ENCODE results near the gene PHKA2.

PHKA2 gene

DNA sequence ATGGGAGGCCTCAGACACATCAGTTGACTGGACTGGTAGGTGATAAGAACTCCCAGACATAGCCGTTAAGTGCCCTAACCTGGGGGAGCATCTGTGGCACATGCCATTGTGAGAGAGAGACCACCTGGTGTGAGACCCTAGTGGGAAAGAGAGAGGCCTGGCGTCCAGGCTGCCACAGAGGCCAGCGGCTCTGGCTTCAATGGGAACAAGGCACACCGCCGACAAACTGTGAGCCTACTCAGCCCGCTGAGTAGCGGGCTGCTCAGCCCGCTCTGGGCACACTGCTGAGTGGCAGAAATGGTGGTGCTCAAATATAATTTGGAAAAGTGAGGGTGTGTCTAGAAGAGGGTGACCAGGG lies 34.0 kb downstream of the PHKA2 start:
- TF ChIP-seq, protein P1, sequence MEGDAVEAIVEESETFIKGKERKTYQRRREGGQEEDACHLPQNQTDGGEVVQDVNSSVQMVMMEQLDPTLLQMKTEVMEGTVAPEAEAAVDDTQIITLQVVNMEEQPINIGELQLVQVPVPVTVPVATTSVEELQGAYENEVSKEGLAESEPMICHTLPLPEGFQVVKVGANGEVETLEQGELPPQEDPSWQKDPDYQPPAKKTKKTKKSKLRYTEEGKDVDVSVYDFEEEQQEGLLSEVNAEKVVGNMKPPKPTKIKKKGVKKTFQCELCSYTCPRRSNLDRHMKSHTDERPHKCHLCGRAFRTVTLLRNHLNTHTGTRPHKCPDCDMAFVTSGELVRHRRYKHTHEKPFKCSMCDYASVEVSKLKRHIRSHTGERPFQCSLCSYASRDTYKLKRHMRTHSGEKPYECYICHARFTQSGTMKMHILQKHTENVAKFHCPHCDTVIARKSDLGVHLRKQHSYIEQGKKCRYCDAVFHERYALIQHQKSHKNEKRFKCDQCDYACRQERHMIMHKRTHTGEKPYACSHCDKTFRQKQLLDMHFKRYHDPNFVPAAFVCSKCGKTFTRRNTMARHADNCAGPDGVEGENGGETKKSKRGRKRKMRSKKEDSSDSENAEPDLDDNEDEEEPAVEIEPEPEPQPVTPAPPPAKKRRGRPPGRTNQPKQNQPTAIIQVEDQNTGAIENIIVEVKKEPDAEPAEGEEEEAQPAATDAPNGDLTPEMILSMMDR (IDR thresholded peaks at IDR 0.05) = no peak

GRCh38 chrX:18949291-18949943 lies 34.5 kb downstream of the PHKA2 start:
- TF ChIP-seq, protein P1 (IDR thresholded peaks at IDR 0.05) = no peak

- TF ChIP-seq, protein P1 (IDR thresholded peaks at IDR 0.05) = no peak
Observed at GRCh38 chrX:18946611-18947010, 37.3 kb downstream of the PHKA2 start.

- TF ChIP-seq, protein P1 (IDR thresholded peaks at IDR 0.05) = no peak
Observed at GRCh38 chrX:18946157-18946556, 37.8 kb downstream of the PHKA2 start.

- TF ChIP-seq, protein P1 (IDR thresholded peaks at IDR 0.05) = no peak
Observed at GRCh38 chrX:18945483-18945882, 38.4 kb downstream of the PHKA2 start.

DNA sequence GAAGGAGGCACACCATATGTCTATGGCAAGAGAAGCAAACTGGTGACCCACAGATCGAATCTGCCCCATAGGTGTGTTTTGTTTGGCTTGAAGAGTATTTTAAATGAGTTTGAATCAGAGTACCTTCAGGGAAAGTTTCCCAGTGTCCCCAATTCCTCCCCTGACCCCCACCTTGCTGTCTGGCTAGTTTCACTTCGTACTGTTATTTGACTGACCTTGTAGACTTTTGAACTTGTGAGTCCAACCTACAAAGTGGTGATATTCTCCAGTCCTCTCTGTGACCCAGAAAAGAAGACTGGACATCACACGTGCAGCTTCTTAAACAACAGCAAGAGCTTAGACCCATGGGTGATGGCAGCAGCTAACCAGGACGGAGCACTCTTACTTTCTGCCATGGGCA lies 39.4 kb downstream of the PHKA2 start:
- TF ChIP-seq, protein P1 (IDR thresholded peaks at IDR 0.05) = no peak

DNA sequence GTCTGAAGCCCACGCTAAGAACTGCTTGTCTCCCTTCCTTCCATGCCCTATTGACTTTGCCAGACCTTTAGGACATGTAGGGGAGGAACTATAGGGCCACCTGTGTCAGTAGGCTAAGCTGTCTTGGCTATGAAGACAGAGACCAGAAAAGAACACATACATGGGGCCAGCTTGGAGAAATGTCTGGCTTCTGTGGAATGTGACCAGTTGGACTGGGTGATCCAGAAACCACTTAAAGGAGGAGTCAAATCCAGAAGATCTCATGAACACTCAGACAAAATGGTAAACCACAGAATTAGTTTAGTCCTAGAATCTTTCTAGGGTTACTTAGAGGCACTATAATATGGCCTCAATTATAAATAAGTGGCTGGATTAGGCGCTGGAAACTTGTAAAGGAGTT lies 42.0 kb downstream of the PHKA2 start:
- TF ChIP-seq, protein P1 (IDR thresholded peaks at IDR 0.05) = no peak

GRCh38 chrX:18938710-18939109 lies 45.2 kb downstream of the PHKA2 start:
- TF ChIP-seq, protein P1 (IDR thresholded peaks at IDR 0.05) = no peak

Measured in LNCAP (cell line).